GM18873 (cell line): Measurements from ENCODE around the gene GABRB3.

ENCODE experiments used
- ATAC-seq: cut with Tn5 transposase; IDR thresholded peaks from one replicate; pipeline ENCODE4 v1.9.1; 2021; ENCODE audit warnings: mild to moderate bottlenecking, moderate library complexity, moderate number of reproducible peaks; ENCODE audit not compliant: unreplicated experiment, low FRiP score

Gene GABRB3

DNA sequence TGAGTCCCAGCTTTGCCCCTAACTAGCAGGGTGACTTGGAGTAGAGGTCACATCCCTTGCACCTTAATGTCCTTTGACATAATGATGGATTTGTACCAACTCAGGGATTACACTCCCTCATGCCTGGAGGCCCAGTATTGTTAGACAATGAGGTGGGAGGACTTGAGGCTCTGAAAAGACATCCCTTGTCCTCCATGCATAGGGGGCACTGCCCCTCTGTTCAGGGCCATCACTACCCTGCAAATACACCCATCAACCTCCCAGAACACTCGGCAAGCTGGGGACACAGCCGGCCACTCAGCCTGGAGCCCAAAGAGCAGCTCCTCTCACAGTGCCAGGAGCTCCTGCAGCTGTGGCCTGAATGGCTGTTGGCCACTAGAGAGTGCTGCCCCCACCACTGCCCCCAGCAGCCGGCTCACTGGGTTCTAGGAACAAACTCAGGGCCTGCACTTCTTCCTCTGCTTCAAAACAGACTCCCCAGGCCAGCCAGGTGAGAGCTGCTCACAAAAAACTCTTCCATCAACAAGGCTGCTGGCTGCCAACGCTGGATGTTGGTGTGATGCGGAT, 90.2 kb downstream of the GABRB3 start:
- no peak for ATAC-seq

DNA sequence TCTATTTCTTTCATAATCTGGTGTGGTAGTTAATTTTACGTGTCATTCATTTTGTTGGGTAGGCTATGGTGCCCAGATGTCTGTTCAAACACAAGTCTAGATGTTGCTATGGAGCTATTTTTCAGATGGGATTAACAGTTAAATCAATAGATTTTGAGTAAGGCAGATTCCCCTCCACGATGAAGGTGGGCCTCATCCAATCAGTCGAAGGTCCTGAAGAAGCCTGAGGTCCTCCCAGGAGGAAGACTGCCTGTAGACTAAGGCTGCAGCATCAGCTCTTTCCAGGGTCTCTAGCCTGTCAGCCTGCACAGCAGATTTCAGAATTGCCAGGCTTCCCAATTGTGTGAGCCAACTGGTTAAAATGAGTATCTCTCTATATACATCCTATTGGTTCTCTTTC, 92.9 kb downstream of the GABRB3 start:
- ATAC-seq = no peak

DNA sequence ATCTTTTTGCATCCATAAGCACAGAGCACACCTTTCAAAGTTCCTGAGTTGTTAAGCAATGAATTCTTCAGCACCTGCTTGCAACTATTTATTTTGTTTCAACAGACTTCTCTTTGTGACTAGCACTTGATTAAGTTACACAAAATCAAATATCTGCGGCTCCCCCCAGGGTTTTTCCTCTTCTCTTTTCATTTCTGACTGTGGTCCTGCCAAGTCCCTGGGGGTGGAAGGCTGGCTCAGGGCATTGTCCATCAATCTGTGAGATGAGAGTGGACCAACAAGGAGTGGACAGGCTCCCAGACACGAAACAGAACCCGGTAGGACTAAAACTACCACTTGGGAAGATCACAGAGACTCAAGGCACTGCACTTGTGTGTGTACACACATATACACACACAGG, 96.8 kb downstream of the GABRB3 start:
- ATAC-seq = no peak

GRCh38 chr15:26674467-26674866, 98.4 kb downstream of the GABRB3 start:
- no peak for ATAC-seq

- ATAC-seq = no peak
Observed at GRCh38 chr15:26673445-26673844, 99.4 kb downstream of the GABRB3 start.

DNA sequence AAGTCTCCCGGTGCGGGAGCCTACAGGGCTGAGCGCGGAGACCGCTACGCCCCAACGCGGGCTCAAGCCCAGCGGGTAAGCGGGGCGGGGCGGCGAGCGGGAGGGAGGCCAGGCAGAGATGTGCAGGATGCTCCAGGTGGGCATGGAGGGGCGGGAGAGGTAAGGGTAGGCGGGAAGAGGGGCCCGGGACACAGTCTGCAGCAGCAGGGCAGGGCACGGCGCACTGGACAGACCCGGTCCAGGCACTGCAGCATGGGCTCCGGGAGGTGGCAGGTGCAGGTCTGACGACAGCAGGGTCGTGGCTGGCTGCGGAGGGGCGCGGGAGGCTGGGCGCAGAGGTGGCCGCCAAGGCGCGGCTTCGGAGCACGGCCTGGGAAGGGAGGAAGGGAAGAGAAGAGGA, 102.8 kb downstream of the GABRB3 start:
- ATAC-seq = no peak

GRCh38 chr15:26667222-26667988, 105.5 kb downstream of the GABRB3 start:
- no peak for ATAC-seq

GRCh38 chr15:26665957-26666791, 106.7 kb downstream of the GABRB3 start:
- no peak for ATAC-seq

- ATAC-seq = no peak
Observed at GRCh38 chr15:26662283-26662682, 110.6 kb downstream of the GABRB3 start.

GRCh38 chr15:26661748-26662147, 111.1 kb downstream of the GABRB3 start:
- ATAC-seq = no peak

- no peak for ATAC-seq
Observed at GRCh38 chr15:26661107-26661506, 111.8 kb downstream of the GABRB3 start.

DNA sequence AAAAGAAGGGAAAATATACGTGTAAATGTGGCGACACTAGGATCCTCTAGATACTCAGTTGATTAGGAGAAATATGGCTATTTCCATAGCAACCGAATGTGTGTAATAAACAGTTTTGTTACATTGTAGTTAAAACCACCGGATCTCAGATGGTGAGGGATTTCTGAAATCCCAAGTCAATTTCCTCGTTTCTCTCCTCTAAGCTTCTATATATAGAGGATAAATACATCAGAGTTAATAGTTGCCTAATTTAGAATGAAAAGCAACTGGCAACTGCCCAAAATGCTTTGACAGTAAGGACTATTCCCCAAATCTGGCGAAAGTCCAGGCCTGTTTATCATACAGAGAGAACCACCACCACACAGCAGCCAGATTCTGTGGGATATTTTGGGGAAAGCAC, 112.6 kb downstream of the GABRB3 start:
- no peak for ATAC-seq

DNA sequence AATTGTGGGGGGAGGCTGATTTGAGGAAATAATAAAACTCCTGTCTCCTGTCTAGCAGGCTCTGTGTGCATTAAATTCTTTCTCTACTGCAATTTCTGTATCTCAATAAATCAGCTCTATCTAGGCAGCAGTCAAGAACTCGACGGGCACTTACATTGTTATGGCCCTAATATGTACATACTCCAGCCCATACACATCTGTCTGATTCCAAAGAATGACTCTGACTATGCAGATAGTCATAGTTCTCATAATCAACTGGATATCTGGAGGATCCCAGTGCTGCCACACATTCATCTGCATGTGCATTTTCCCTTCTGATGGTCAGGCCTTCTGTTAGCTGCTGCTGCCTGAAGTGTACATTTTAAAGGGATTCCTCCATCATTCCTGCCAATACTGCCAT, 114.6 kb downstream of the GABRB3 start:
- ATAC-seq = no peak

GRCh38 chr15:26656080-26656479, 116.8 kb downstream of the GABRB3 start:
- no peak for ATAC-seq

DNA sequence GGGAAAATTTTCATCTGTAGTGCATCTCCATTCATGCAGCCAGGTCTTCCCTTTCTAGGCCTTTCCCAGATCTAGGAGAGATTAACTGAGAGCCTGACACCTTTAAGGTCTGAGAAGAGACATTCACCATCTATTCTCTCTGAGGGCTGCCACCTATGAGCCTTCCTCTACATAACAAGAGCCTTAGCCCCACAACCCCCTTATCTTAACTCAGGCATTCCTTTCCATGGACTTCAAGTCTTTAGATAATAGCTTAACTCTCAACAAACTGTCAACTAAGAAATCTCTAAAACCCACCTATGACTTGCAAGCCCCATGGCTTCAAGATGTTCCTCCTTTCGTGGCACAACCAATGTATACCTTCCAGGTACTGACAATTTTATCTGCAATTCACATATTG, 121.0 kb downstream of the GABRB3 start:
- ATAC-seq = no peak

- ATAC-seq = no peak
Observed at GRCh38 chr15:26648676-26649075, 124.2 kb downstream of the GABRB3 start.

GRCh38 chr15:26644948-26645347, 127.9 kb downstream of the GABRB3 start:
- no peak for ATAC-seq

GRCh38 chr15:26641144-26641543, 131.7 kb downstream of the GABRB3 start:
- no peak for ATAC-seq

GRCh38 chr15:26640601-26641000, 132.3 kb downstream of the GABRB3 start:
- ATAC-seq = no peak

DNA sequence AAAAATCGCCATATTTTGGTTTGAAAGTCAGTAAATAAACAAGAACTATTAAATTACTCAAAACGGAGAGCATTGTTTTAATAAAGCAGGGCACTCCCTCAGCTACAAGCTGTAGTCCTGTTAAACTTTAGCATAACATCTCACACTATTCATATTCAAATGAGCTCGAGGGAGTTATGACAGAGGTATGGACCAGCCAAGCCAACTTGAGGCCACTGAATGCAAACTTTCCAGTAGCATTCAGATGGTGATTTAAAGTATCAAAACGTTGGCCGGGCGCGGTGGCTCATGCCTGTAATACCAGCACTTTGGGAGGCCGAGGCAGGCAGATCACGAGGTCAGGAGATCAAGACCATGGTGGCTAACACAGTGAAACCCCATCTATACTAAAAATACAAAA, 132.9 kb downstream of the GABRB3 start:
- ATAC-seq = no peak

GRCh38 chr15:26635614-26636013, 137.3 kb downstream of the GABRB3 start:
- no peak for ATAC-seq
